GM08714 (cell line): Measurements from ENCODE around the gene PPP2R3B.

Experiments used
- H3K4me3 ChIP-seq: fragments of 200-500 bp; sonication (Bioruptor generic); 2 replicates; pipeline ENCODE4 v1.5.1; 2014; ENCODE audit warnings: mild to moderate bottlenecking, low read length, inconsistent platforms
- ZNF274 ChIP-seq: IDR thresholded peaks from 2 replicates; pipeline ENCODE4 v1.6.1; 2012; ENCODE audit warnings: mild to moderate bottlenecking, low read depth, low read length

The PPP2R3B gene

DNA sequence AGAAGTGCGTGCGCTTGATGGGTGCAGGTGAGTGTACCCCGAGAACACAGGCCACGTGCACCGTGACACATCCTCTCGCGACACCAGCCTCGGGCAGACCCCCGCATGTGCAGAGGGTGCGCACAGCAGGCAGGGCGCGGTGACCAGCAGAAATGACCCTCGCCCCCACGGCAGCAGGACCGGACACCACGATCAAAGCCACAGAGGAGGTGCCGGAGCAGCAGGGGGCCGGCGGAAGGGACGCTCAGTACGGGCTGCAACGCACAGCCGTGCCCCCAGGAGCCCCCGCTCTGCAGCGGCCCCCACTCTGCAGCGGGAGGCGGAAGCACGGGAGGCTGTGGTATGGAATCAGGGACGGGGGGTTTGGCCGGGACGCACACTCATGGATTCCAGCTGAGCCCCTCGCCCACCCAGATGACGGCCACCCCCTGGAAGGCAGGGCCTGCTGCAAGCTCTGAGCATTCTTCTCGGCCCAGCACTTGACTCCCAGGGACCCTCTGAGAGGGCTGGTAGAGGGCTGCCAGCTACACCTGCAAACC lies 17.1 kb downstream of the PPP2R3B start:
- H3K4me3 ChIP-seq, result no peak overlapping the region
- TF ChIP-seq ZNF274, result no peak

DNA sequence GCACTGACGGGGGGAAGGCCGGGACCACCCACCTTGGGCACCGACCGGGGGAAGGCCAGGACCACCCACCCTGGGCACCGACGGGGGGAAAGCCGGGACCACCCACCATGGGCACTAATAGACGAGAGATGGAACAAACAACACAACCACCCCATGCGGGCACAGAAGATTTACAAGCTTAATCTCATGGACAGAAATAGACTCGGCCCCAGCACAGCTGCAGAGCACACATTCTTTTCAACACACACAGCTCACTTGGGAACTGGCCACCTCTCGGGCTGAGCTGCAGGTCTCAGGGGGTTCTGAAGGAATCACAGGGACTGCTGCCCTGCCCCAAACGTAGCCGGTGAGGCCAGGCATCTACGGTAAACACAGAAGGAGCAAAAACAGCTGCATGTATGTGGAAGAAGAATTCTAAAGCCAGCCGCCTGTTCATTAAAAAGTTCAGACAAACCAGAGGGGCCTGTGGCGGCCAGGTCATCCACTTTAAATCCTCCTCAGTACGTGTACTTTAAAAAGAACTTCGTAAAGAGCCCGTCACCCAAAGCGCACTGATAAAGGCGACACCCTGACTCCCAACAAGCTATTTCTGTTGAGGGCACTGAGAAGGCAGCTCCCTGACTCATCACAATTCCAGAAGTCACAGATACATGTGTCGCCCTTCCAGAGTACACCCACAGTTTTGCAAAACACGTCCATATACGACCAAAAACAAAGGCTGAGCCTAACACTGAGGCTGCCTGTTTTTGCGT lies 17.7 kb downstream of the PPP2R3B start:
- no peak for TF ChIP-seq ZNF274
- no peak overlapping the region for H3K4me3 ChIP-seq

DNA sequence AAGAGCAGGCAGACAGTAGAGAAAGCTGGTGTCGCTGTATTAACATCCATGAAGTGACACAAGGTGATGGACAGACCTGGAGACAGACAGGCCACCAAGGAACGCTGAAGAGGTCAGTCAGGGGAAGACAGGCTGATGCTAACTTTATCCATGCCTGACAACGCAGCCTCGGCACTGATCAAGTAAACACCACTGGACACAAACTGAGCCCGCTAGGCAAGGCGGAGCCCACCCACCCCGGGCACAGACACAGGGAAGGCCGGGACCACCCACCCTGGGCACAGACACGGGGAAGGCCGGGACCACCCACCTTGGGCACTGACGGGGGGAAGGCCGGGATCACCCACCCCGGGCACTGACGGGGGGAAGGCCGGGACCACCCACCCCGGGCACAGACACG lies 18.8 kb downstream of the PPP2R3B start:
- TF ChIP-seq ZNF274, result no peak
- H3K4me3 ChIP-seq, result no peak overlapping the region

DNA sequence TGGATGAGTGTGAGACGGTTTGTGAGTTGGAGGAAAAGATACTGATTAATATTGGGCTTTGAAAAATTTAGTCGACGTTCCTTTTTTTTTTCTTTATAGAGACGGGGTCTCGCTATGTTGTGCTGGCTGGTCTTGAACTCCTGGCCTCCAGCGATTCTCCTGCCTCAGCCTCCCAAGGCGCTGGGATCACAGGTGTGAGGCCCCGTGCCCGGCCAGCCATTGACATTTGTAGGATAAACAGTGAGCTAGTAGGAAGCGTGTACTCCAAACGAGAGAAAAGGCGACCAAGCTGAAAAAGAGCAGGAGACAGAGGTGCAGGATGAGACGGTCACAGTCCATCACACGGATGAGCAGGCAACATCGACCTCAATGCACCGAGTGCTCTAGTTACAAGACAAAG lies 19.4 kb downstream of the PPP2R3B start:
- no peak for TF ChIP-seq ZNF274
- H3K4me3 ChIP-seq, result no peak overlapping the region

DNA sequence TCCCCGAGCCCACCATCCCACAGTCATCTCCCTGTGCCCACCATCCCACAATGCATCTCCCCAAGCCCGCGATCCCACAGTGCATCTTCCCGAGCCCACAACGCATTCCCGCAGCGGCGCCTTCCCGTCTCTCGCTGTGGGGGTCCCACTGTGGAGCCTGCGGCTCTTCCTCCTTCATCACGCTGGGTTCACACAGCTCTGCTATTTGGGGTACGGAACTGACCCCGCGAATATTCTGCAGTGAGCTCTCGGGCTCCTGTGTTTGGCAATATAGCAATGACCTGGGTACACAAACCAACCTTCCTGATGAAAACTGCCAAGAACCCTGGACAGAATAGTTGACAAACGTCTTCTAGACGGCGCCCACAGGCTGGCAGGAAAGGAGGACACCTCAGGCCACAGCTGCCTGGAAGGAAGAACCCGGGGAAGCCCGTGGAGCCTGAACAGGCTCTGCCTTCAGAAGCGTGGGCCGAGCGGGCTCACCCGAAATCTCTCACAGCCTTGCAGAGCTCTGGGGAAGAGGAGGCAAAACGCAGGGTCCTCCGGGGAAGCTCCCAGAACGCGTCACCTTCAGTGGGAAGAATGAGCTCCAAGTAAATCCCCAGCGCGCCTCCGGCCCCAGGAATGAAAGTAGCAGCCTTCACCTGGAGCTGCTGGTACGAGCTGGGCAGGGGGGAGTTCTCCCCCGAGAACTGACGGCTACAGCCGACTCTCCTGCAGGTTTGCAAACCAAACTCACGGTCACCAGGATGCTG lies 22.9 kb downstream of the PPP2R3B start:
- no peak for TF ChIP-seq ZNF274
- no peak overlapping the region for H3K4me3 ChIP-seq

DNA sequence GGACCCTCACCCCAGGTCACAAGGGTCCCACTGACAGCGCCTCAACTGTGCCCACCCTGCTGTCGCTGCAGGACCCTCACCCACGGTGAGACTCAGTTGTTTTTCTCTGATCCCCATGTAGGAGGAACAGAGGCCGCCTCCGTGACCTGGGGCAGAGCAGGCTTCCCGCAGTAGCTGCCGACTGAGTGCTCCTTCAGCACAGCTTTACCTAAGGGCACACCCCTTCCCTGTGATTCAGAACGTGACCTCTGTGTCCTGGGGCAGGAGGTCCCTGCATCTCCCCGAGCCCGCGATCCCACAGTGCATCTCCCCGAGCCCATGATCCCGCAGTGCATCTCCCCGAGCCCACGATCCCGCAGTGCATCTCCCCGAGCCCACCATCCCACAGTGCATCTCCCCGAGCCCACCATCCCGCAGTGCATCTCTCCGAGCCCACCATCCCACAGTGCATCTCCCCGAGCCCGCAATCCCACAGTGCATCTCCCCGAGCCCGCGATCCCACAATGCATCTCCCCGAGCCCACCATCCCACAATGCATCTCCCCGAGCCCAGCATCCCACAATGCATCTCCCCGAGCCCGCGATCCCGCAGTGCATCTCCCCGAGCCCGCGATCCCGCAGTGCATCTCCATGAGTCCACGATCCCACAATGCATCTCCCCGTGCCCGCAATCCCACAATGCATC lies 23.6 kb downstream of the PPP2R3B start:
- no peak for TF ChIP-seq ZNF274
- H3K4me3 ChIP-seq, result no peak overlapping the region

DNA sequence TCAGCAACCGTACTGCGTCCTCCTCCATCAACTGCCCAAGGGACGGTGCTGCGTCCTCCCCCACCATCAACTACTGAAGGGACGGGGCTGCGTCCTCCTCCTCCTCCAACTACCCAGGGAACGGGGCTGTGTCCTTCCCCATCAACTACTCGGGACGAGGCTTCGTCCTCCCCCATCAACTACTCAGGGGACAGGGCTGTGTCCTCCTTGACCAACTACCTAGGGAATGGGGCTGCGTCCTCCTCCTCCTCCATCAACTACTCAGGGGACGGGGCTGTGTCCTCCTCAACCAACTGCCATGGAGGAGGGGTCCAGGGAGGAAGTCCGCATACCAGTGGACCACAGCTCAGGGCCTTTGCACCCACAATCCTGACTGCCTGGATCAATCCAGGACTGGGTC lies 24.4 kb downstream of the PPP2R3B start:
- H3K4me3 ChIP-seq, result no peak overlapping the region
- TF ChIP-seq ZNF274, result no peak

DNA sequence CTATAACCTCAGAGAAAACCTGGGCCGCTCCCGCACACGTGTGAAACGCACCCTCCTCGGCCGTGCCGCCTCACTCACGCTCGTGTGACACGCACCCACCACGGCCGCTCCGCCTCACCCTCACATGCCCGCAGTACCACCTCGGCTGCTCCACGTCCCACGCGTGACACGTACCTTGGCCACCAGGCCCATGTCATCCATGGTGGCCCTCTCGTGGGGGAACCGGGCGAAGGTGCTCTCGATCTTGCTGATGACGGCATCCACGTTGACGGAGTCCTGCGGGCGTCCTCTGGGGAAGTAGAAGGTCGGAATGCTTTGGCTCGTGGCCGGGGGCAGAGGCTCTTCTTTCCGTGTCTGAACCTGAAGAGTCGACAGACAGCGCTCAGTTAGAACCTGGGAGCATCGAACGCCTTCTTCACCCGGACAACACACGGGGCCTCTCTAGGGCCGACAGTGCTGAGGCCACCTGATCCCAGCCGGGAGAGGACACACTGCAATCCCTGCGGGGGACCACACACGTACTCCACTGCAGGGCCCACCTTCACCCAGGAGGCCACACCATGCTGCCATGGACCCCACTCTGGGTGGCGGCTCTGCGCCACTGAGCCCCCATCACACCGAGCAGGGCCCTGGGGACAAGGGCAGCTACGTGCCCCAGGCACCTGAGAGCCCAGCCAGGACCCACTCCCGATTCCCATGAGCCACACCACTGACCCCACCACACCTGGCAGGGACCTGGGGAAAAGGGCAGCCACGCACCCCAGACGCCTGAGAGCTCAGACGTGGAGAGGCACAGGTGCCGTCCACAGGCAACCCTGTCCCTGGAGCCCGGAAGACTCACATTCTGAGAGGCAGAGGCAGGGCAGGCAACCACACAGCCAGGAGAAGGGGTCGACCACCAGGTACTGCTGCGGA lies 25.2 kb downstream of the PPP2R3B start:
- TF ChIP-seq ZNF274, result no peak
- H3K4me3 ChIP-seq, result no peak overlapping the region

DNA sequence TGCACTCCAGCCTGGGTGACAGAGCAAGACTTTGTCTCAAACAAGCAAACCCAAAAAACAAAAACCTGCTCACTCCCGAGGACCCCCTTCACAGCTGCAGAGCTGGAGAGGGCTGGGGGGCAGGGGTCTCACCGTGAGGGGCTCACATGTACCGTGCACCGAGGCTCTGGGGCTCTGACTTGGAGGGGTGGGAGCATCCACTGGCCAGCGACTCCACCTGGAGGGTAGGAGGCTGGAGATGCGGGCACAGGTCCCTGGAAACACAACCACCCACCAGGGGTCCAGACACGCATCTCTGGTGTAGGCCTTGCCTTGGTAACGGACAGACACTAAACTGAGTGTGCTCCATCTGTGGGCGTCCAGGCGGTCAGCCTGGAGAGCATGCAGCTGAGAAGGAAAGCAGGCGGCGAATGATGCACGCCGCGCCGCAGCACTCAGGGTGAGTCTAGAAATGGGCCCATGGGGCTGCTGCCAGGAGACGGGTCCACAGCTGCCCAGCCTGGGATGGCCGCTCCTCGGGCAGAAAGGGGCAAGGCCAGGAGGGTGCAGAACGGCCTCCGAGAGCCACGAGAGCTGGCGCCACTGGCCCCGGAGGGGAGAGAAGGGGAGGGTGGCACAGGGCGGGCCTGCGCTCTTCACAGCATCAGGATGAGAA lies 26.1 kb downstream of the PPP2R3B start:
- TF ChIP-seq ZNF274, result no peak

DNA sequence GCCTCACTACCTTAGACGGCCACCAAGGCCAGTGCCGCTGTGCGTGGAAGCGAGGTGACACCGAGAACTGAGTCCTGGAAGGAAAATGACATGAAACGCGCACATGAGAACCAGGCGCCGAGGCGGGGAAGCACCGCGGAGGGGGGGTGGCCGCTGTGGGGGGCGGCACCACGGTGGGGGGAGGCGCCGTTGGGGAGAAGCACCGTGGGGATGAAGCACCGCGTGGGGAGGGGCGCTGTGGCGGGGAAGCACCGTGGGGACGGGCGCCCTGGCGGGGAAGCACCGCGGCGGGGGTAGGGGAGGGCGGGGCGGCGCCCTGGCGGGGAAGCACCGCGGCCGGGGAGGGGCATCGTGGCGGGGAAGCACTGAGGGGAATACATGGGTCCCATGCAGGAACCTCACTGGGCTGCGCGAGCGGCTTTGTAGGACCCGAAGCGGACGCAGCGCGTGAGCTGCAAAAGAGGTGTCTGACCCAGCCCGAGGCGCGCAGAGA lies 28.0 kb downstream of the PPP2R3B start:
- H3K4me3 ChIP-seq, result no peak overlapping the region
- no peak for TF ChIP-seq ZNF274

More for the DNA sequence above, 26.1 kb downstream of the PPP2R3B start:
- no peak overlapping the region for H3K4me3 ChIP-seq

DNA sequence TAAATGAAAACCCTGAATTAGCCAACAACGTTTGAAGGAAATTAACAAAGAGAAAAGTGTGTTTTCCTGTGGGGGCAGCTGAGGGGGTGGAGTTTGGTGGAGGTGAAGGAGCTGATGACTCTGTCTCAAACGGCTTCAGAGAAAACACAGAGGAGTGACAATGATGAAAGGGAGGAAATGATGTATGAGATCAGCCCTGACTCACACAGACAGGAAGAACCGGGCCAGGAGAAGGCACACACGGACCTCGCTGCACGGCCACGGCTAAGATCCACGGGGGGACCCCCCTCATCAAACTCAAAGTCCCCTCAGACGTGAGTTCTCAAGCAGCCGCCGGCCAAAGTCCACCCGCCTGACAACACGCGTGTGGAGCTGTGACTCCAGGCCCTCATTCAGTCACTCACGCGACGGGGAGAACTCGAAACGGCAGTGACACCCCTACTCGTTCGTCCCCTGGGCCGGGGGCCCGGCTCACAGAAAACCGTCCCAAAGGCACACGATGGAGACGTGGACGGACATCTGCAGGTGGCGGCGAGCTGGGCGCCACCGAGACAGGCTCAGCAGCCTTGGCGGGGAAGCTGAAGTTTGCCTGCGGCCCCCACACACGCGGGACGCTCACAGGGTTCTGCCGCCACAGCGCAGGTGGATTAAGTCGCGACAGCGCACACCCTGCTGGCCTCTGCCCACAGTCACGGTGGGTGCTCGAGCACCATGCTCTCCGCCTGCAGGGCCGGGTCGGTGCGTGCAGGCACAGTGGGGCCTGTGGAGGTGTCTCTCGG lies 28.8 kb downstream of the PPP2R3B start:
- TF ChIP-seq ZNF274, result no peak
- no peak overlapping the region for H3K4me3 ChIP-seq

DNA sequence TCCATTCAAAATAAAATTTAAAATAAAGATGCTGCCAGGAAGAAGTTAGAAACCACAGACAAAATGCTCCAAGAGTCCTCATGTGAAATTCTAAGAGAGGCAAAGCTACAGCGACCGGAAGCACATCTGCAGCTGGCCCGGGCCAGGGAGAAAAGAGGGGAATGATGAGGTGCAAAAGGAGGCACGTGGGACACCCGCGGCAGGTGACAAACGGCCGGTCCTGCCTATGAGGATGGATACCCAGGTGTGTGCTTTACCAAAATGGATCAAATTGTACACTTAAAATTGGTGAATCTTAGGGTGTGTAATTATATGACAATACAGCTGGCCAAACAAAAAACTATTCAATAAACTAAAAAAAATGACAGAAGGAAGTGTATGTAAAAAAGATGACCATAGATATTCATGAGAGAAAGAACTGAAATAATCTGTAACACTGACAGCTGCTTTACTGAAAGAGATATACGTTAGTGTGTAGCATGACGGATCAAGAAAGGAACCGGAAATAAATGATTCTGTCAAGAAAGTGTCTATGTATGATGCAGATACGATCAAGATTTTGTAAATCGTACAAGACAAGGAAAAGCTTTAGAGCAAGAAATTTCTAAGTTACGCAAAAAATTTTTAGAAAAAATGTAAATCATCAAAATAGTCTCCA lies 29.5 kb downstream of the PPP2R3B start:
- no peak for TF ChIP-seq ZNF274
- H3K4me3 ChIP-seq, result no peak overlapping the region
